Astrocyte (in vitro differentiated cells and primary cell): ENCODE measurements around the gene ATP2A2.

Experiments
- EZH2 ChIP-seq: IDR thresholded peaks from 2 replicates; pipeline ENCODE4 v1.6.1; 2012; ENCODE audit warnings: mild to moderate bottlenecking, low read length, inconsistent platforms; ENCODE audit not compliant: insufficient read depth
- TF ChIP-seq, protein P1 (sequence below): IDR thresholded peaks from 2 replicates; pipeline ENCODE4 v1.5.1; 2011; ENCODE audit warnings: low read depth, mild to moderate bottlenecking, inconsistent platforms, low read length, moderate library complexity; ENCODE audit not compliant: insufficient read depth

DNA sequence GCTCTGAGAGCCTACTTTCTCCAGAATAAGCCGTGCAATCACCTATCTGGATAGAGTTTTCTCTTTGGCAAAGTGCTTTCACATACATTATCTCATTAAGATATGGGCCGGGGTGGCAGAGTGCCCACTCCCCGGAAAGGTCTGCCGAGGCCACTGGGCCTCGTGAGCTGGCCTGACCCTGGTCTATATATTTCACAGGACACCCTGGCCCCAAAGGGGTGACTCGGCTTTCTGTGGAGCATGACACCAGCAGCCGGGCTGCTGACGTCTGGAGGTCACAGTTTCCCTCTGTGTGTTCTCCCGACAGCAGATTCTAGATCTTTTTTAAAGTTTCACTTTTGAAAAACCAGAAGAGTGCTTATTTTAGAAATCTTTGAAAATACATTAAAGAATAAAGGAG lies 27.9 kb upstream of the ATP2A2 start:
- TF ChIP-seq, protein P1, sequence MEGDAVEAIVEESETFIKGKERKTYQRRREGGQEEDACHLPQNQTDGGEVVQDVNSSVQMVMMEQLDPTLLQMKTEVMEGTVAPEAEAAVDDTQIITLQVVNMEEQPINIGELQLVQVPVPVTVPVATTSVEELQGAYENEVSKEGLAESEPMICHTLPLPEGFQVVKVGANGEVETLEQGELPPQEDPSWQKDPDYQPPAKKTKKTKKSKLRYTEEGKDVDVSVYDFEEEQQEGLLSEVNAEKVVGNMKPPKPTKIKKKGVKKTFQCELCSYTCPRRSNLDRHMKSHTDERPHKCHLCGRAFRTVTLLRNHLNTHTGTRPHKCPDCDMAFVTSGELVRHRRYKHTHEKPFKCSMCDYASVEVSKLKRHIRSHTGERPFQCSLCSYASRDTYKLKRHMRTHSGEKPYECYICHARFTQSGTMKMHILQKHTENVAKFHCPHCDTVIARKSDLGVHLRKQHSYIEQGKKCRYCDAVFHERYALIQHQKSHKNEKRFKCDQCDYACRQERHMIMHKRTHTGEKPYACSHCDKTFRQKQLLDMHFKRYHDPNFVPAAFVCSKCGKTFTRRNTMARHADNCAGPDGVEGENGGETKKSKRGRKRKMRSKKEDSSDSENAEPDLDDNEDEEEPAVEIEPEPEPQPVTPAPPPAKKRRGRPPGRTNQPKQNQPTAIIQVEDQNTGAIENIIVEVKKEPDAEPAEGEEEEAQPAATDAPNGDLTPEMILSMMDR: no peak
- no peak for TF ChIP-seq EZH2
